ENCODE data around the gene EYS.

DNA sequence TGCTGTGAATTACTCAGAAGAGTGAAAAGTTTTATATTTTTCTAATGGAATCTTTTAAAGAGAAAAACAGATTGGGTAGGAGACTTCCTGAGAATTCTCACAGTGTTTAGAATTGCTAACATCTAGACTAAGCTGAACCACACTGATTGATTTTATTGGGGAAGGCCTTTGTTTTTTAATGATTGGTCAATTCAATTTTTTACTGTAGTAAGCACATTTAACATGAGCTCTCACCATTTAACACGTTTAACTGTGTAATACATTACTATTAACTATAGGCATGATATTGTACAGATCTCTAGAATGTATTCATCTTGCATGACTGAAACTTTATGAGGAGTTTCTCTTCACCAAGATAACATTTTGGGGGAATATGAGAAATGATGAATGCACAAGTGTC lies 1084.1 kb downstream of the EYS start:
- TF ChIP-seq, protein P1, sequence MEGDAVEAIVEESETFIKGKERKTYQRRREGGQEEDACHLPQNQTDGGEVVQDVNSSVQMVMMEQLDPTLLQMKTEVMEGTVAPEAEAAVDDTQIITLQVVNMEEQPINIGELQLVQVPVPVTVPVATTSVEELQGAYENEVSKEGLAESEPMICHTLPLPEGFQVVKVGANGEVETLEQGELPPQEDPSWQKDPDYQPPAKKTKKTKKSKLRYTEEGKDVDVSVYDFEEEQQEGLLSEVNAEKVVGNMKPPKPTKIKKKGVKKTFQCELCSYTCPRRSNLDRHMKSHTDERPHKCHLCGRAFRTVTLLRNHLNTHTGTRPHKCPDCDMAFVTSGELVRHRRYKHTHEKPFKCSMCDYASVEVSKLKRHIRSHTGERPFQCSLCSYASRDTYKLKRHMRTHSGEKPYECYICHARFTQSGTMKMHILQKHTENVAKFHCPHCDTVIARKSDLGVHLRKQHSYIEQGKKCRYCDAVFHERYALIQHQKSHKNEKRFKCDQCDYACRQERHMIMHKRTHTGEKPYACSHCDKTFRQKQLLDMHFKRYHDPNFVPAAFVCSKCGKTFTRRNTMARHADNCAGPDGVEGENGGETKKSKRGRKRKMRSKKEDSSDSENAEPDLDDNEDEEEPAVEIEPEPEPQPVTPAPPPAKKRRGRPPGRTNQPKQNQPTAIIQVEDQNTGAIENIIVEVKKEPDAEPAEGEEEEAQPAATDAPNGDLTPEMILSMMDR (IDR thresholded peaks at IDR 0.05) = no peak
- TF ChIP-seq POLR2A (IDR thresholded peaks at IDR 0.05) (no peak), POLR2AphosphoS5 (IDR thresholded peaks at IDR 0.05) (no peak)
